DND-41 (cell line): ENCODE measurements around the gene URB2.

Source experiments
- CTCF ChIP-seq: IDR thresholded peaks from 2 replicates; pipeline ENCODE4 v1.5.1; 2012; ENCODE audit warnings: borderline replicate concordance, low read length, moderate library complexity, mild to moderate bottlenecking; ENCODE audit not compliant: poor library complexity, severe bottlenecking; ENCODE audit errors: extremely low read depth
- EZH2 ChIP-seq: IDR thresholded peaks from 3 replicates; pipeline ENCODE4 v1.6.1; 2012; ENCODE audit warnings: borderline replicate concordance, low read depth, mild to moderate bottlenecking, moderate library complexity, low read length, inconsistent platforms; ENCODE audit not compliant: severe bottlenecking

DNA sequence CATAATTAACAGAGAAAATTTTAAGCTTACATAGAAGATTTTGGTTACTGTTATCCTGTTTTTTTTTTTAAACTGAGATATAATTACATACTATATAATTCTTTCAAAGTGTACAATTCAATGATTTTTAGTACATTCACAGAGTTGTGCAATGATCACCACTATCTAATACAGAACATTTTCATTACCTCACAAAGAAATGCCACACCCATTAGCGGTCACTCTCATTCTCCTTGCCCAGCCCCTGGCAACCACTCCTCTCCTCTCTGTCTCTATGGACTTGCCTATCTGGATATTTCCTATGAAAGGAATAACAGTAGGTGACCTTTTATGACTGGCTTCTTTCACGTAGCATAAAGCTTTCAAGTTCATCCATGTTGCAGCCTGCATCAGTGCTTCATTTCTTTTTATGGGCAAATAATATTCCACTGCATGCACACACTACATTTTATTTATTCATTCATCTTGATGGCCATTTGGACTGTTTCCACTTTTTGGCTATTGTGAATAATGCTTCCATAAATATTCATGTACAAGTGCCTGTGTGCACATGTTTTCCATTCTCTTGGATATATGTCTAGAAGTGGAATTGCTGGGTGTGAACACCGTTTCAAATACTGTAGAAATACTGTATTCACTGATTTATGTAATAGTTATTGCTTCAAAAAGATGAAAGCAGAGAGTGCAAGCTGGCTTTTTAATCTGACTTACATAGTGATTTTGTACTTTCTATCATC, 26.7 kb upstream of the URB2 start:
- no peak for TF ChIP-seq CTCF
- no peak for TF ChIP-seq EZH2
